ENCODE results near the gene IGFLR1. TPM values are rescaled to one million over a fixed set of nuclear protein-coding genes. Genes with fewer than 3 reads are reported as not detected.

The IGFLR1 gene
- total RNA-seq, 1 donor from 2014 or later, result 4.9 TPM

GRCh38 chr19:35785339-35785627, 43.0 kb upstream of the IGFLR1 start:
- DNase-seq, result no peak
- H3K4me3 ChIP-seq, result no peak overlapping the region
- peaks cover 11% of the 10 kb centered on the region for H3K36me3 ChIP-seq
- no peak overlapping the region for H3K27ac ChIP-seq (replicated peaks)
- H3K4me1 ChIP-seq, result no peaks in the 10 kb centered on the region
- no peak for TF ChIP-seq CTCF (IDR thresholded peaks at IDR 0.05; ENCODE audit: borderline replicate concordance)
- intact Hi-C loops (cut with micrococcal nuclease), result no loop called here
- no peaks in the 10 kb centered on the region for H3K27me3 ChIP-seq (ENCODE audit: low read depth)
- H3K9me3 ChIP-seq (replicated peaks), result no peaks in the 10 kb centered on the region

GRCh38 chr19:35784503-35785338, 42.5 kb upstream of the IGFLR1 start:
- TF ChIP-seq CTCF (IDR thresholded peaks at IDR 0.05; ENCODE audit: borderline replicate concordance), result no peak
- intact Hi-C loops (cut with micrococcal nuclease), result no loop called here
- DNase-seq, result no peak

GRCh38 chr19:35783469-35784434, 41.5 kb upstream of the IGFLR1 start:
- Histone ChIP-seq H3K27ac (replicated peaks) (no peak overlapping the region), H3K4me3 (no peak overlapping the region), H3K36me3 (peaks cover 15% of the 10 kb centered on the region), H3K27me3 (ENCODE audit: low read depth) (no peaks in the 10 kb centered on the region), H3K9me3 (replicated peaks) (no peaks in the 10 kb centered on the region), H3K4me1 (no peaks in the 10 kb centered on the region)
- no peak for DNase-seq
- intact Hi-C loops (cut with micrococcal nuclease), result no loop called here
- no peak for TF ChIP-seq CTCF (IDR thresholded peaks at IDR 0.05; ENCODE audit: borderline replicate concordance)

More at GRCh38 chr19:35784503-35785338, 42.5 kb upstream of the IGFLR1 start:
- Histone ChIP-seq H3K4me1 (no peaks in the 10 kb centered on the region), H3K36me3 (peaks cover 15% of the 10 kb centered on the region), H3K27ac (replicated peaks) (no peak overlapping the region), H3K4me3 (no peak overlapping the region), H3K27me3 (ENCODE audit: low read depth) (no peaks in the 10 kb centered on the region), H3K9me3 (replicated peaks) (no peaks in the 10 kb centered on the region)

- Histone ChIP-seq H3K4me1 (no peaks in the 10 kb centered on the region), H3K9me3 (replicated peaks) (no peaks in the 10 kb centered on the region), H3K36me3 (peaks cover 15% of the 10 kb centered on the region), H3K4me3 (no peak overlapping the region), H3K27ac (replicated peaks) (no peak overlapping the region), H3K27me3 (ENCODE audit: low read depth) (no peaks in the 10 kb centered on the region)
- no peak for DNase-seq
- intact Hi-C loops (cut with micrococcal nuclease), result no loop called here
- no peak for TF ChIP-seq CTCF (IDR thresholded peaks at IDR 0.05; ENCODE audit: borderline replicate concordance)
These were observed 40.3 kb upstream of the IGFLR1 start for GRCh38 chr19:35782589-35782988.

- no peak for TF ChIP-seq CTCF (IDR thresholded peaks at IDR 0.05; ENCODE audit: borderline replicate concordance)
- no peaks in the 10 kb centered on the region for H3K27me3 ChIP-seq (ENCODE audit: low read depth)
- no peaks in the 10 kb centered on the region for H3K9me3 ChIP-seq (replicated peaks)
- H3K27ac ChIP-seq (replicated peaks), result no peak overlapping the region
- DNase-seq, result no peak
- intact Hi-C loops (cut with micrococcal nuclease), result no loop called here
- H3K4me1 ChIP-seq, result no peaks in the 10 kb centered on the region
- no peak overlapping the region for H3K4me3 ChIP-seq
- peaks cover 15% of the 10 kb centered on the region for H3K36me3 ChIP-seq
These were observed 39.4 kb upstream of the IGFLR1 start for GRCh38 chr19:35781650-35782049.

Data from left ventricle myocardium inferior (tissue), 1 donor.